Right renal cortex interstitium (tissue), 3 donors: ENCODE data around the gene SEC61A1. TPM values are rescaled to one million over a fixed set of nuclear protein-coding genes. Genes with fewer than 3 reads are reported as not detected.

Experiments
- DNase-seq, 3 donors: peaks; one replicate each; pipeline ENCODE4 v3.0.0-alpha.2; 2013; ENCODE audit warnings: low read depth in 3 of 3, low spot score in 2 of 3
- polyA plus RNA-seq, 3 donors: library from polyadenylated mRNA; unstranded; fragments of 120-200 nt; gene quantifications; one replicate each; pipeline ENCODE4 v1.2.1, GENCODE V29; 2013; ENCODE audit not compliant: insufficient read length in 3 of 3

The SEC61A1 gene
- polyA plus RNA-seq, 3 donors: 169 to 176 (median 173) TPM

DNA sequence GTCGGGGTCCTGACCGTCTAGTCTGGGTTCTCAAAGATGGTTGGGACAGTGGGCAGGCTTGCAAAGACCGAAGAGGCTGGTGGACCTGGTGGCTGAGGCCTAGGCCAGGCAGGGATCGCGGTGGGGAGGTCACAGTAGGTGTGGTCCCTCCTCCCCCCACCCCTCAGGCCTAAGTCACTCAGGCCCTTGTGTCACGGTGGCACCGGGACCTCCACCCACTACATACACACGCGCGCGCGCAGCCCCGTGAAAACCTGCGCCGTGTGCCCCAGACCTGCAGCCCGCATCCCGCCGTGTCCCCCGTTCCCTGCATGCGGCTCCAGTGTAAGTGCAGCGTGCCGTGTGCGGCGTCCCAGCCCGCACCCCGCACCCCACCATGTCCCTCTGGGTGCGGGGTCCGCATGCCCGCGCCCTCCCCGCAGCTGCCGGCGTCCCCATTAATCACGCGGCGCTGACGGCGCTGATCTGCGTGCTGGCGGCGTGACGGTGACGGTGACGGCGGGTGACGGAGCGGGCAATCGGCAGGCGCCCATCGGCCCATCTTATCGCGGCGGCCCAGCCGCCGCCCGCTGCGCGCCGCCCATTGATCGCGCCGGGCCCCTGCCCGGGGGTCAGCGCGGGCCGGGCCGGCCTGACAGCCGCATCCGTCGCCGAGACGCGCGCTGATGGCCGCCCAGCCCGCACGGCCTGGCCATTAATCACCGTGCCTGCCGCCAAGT is 24.4 kb downstream of the SEC61A1 start:
- DNase-seq: no peak

DNA sequence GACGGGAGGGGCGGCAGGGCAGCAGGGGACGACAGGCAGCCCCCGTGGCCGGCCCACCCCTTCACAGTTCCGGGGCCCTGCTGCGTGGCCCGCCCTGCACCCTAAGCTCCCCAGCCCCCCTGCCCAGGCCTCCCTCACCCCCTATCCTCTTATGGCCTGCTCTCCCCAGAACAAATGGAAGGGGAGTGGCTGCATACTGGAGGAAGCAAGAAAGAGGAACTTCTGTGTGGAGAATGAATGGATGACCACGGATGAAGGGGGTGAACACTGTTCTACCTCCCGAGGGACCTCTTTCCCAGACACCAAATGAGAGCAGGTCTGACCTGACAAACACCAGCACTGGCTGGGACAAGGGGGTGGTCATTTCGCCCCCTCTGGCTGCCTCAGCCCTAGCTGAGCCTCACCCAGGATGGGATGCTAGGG is 25.0 kb downstream of the SEC61A1 start:
- no peak for DNase-seq

DNA sequence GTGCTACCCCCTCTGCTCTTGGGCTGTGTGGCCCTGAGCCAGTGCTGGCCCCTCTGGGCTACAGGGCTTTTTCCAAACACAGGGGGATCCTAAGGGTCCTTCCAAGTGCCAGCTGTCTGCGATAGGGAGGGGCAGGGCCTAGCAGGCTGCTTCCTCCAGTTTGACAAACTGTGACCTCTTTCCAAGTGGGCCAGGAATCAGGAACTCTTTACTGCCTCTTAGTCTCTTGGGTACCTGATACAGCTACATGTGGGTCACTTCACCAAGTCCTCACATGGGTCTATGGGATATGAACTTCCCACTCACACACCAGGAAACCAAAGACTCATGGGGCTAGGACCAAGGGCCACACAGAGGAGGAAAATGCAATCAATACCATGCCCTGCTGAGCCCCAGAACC is 25.4 kb downstream of the SEC61A1 start:
- no peak for DNase-seq

DNA sequence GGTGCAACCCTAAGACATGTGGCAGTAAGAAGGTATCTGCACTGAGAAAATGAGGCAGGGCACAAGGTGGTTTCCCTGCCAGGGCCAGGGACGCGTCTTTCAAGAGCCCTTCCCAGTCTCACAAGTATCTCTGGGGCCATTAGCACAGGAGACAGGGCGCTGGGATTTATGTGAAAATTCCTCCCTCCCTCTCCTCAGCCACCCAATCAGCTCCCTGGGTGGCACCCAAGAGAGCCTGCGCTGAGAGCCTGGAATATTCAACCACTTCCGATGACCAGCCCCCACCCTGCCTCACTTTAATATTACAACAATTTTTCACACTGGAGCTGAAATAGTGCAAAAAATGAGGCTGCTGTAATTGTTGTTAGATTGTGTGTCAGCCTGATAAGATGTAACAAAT is 26.1 kb downstream of the SEC61A1 start:
- DNase-seq: no peak

DNA sequence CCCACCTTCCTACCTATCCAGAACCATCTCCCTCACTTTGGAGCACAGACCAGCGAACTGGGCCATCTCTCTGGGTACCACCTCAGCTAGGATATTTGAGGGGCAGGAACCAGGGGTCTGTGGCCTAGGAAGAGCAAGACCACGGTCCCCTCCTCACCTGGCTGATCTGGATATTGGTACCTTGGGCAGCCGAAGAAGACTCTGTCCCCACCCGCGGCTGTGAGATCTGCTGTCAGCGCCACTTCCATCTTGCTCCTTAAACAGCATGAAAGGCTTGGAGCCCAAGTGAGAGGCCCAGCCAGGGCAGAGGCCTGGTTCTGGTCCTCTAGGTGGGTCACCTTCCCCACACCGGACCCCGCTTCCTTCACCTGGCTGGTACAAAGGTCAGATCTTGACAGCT is 26.6 kb downstream of the SEC61A1 start:
- no peak for DNase-seq

DNA sequence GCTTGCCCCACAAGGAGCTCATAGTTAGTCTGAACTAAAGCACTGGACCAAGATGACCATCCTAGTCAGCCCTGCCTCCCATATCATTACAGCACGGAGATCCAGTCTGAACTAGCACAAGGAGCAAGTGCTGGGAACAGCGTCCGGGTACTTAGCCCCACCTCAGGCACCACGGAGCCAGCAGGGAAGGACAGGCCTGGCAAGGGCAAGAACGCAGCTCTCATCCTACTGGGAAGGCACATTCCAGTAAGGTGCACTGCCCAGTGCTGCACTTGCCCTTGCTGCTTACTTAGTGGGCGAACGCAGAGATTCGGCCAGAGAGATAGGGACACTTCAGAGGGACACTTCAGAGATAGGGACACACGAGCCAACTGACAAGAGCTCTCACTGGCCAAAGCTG is 27.6 kb downstream of the SEC61A1 start:
- no peak for DNase-seq

DNA sequence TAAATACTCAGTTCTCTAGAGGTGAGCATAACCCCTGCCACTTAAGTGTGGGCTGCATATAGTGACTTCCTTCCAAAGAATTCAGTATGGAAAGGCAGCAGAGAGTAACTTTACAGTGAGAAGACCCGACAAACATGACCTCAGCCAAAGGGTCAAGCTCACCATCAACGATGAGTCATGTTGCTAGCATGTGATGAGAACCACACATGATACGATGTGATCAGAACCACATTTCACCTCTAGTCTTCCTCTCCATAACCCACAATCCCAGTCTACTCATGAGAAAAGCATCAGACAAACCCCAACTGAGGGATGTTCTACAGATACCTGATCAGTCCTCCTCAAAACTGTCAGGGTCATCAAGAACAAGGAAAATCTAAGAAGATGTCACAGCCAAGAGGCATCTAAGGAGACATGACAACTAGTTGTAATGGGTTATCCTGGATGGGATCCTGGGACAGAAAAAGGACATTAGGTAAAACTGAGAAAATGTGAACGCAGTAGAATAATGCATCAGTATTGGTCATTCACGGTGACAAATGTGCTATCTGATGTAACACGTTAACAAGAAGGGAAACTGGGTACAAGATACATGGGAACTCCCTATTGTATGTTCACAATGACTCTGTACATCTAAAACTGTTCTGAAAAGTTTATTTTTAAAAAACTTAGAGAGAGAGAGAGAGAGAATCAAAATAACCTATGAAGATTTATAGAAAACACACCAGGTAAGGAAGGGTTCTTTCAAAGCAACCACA is 28.3 kb downstream of the SEC61A1 start:
- DNase-seq: no peak

DNA sequence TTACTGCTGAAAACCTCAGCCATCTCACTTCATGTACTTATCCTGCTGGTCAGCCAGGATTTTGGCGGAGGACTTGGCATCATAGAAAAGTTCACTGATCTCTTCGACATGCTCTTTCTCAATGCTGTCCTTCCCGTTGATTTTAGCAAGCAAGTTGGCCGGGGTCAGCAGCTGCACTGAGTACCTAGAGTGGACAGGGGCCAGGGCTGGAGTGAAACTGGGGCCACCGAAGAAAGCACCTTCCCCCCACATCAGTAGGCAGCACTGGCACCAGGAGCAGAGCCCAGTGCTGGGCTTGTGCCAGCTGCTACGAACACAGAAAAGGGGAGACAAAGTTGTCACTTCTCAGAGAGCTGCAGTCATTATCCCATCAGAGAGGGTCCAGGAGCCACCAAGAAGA is 29.0 kb downstream of the SEC61A1 start:
- no peak for DNase-seq

DNA sequence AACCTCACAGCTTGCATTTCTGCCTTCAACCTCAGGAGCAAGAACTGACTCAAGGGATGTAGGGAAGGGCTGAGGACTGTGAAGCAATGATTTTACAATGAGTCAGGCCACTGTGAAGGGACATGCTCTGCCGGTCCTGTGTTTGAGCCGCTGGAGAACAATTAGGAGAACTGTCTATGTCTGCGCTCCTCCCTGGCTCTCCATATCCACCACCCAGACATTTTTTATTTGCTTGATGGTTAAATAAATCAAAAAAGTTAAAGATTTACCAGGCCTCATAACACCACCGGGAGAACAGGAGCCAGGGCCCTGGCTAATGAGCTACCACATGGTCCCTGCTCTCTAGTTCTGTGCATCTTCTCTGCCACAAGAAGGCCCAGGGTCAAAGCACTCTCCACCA is 29.6 kb downstream of the SEC61A1 start:
- no peak for DNase-seq

DNA sequence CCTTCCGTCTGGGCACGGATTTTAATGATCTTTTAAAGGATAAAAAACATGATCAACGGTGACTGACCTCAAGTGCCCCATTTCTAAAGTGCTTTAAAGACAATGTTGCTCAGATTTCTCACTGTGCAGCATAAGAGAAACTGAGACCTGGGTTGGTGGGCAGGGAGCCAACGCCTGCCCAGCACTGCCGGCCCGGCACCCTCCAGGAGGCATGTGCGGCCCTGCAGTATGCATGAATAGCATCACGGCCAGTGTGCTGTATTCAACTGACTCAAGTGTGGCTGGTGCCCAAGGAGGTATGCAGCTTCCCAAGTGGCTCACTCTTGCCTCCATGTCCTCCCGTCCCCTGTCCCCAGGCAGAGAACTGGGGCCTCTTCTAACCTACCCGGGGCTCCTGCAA is 30.3 kb downstream of the SEC61A1 start:
- DNase-seq: no peak

DNA sequence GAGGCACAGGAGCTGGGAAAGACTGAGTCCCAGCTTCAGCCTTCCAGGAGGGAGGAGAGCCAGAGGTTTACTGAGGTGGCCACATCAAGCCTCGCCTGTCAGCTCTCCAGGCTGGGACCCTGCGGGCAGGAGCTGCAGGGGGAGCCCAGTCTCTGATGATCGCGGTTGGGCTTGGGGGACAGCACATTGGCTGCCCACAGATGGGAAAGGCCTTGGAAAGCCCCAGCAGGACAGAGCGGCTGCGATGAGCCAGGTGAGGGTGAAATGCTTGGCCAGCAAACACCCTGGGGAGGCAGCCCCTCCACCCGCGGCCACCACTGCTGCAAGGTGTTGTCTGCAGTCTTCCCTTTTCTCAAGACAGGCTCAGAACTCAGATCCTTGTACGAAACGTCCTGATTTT is 31.2 kb downstream of the SEC61A1 start:
- no peak for DNase-seq

DNA sequence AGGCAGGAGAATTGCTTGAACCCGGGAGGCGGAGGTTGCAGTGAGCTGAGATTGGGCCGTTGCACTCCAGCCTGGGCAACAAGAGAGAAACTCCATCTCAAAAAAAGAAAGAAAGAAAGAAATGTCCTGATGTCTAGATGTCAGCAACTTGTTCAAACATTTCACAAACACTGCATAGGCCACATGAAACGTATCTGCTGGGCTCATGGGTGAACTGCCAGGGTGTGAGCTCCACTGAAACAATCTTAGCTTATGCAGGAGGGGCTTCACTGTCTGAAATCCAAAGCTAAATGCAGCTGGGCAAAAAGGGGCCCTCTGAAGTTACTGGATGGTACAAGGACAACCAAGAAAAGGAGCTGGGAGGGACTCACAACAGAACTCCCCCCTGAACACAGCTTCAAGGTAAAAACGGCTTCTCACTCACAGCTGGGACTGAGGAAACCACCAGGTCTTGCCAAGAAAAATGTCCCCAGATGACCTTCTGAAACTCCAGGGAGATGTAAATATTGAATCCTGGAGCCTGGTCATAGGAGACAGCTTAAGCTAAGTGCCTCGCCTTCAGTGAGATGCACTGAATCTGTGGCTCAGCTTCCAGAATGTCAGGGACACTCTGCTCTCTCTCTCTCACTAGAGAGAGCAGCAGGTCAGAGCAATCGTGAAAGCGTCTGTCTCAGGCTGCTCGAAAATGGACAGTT is 31.9 kb downstream of the SEC61A1 start:
- DNase-seq: no peak

DNA sequence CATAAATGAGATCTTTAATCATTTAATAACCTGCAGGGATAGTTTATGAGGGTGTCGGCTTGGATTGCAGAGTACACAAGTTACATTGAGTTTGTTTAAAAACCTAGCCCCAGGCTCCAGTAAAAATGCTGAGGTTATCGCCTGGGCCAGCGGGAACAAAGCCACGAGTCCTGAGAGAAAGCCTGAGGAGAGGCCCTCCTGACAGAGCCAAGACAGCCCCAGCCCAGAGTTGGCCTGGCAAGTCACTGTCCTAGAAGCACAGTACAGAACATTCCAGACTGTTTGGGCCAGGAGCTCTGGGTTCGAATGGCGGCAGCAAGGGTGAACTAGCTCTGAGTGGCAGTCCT is 32.4 kb downstream of the SEC61A1 start:
- no peak for DNase-seq

DNA sequence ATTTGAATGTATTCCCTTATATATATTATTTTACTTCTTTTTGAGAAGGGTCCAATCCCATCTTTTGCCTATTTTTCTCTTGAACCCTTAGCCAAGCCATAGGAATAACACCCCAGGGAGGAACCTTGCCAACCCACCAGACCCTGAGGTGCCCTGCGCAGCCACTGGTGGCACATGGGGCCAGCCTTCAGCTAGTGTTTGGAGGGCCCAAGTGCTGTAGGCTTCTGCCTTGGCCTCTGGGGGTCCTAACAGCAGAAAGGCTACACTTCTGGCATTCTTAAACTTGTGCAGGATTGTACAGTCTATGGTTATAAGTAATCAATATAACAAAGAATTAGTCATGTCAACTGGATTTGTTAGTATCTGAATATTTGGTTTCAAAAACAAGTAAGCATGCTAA is 36.9 kb downstream of the SEC61A1 start:
- DNase-seq: no peak

DNA sequence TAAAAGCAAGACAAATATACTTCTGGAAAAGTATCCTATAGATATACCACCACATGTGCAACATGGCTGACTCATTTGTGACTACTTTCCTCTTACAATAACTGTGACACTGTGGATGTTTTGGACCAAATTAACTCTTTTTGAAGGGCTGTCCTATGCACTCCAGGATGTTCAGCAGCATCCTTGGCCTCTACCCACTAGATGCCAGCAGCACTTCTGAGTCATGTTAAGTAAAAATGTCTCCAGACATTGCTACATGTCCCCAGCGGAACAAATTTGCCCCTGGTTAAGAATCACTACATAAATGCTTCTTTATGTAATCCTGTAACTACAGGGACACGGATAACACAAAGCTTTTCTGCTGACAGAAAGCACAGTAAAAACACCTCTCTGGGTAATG is 39.3 kb downstream of the SEC61A1 start:
- DNase-seq: no peak

DNA sequence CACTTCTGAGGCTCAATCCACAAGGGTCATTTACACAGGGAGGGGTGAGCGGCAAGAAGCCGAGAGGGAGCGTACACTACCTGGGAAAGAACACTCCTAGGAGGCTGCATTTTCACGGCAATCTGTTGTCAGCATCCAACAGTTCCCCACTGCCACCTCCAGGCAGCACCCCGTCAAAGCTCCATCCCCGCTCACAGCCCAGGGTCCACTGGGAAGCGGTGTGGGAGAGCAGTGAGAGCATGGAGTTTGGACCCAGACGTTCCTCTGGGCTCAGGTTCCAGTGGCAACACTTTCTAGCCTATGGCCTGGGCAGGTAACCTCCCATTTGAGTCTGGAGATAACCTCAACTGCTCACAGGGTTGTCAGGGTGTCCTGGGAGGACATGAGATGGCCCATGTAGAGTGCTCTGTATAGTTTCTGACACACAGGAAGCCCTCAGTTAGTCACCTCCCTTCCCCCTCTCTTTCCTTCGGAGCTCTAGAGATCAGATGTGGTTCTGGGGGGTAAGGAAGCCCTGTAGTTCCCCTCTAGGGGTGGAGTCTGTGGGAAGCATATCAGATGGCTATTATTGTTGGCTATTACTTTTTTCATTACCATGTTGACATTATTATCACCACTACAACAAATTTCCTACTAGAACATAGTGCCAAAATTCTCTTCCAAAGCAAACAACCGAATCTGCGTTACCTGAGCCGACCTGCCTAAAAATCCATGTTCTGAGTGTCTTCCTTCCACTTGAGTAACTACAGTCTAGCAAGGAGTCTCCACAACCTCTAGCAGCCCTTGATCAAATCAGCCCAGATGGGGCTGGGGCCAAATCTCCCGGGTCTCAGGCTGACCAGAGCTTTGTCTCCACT is 42.3 kb downstream of the SEC61A1 start:
- DNase-seq: no peak

DNA sequence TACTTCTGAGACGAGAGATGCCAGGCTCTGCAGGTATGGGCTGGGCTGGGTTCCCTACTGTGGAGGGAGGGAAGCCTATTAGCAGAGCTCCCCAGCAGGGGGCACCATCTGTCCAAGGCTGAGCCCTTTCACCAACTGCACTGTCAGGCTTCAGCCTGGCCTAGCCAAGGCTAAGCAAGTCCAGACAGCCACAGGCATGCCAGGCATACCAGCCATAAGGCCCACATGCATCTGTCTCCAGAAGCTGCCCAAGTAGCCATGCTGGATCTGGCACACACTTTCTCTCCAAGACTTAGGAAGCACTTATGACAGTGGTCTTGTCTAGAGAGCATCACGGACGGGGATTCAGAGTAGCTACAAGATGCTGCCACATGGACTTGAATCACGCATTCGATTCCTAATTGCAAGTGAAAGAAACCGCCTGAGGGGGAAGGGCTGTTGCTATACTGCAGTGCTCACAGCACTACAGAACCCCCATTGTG is 43.0 kb downstream of the SEC61A1 start:
- peak in 1 of 3 donors; percentile 52 for DNase-seq

DNA sequence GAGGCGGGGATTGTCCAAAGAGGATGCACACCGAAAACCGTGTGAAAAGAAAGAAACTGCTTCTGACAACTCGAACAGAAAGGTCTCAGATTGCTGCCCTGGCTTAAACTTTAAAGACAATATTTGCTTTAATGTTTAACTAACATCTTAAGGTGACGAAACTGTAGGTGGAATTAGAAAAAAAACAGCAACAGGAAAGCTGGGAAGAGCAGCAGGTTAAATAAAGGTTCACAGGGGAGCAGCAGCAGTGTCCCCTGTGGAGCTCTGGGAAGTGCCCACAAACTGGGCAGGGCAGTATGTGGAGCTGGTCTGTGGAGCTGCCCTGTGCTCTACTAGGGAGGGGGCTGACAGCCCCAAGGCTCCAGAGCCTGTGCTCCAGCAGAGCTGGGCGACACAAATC is 46.0 kb downstream of the SEC61A1 start:
- DNase-seq: no peak

DNA sequence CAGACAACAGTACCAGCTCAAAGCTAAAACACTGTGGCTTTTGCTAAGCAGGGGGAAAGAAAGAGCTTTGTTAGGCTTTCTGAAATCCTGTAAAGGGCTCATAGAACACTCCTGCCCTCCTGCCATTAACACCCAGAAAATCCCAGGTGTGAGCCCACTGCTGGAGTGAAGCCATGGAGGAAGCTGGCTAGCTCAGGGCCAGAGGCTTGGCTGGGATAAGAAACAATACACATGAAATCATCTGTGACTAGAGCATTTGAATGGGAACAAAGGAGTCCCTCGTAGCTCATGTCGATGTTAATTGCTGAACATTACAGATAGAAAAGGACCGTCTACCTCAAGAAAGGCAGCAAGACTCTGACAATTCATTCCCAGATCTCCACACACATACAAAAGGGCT is 47.9 kb downstream of the SEC61A1 start:
- DNase-seq: no peak

DNA sequence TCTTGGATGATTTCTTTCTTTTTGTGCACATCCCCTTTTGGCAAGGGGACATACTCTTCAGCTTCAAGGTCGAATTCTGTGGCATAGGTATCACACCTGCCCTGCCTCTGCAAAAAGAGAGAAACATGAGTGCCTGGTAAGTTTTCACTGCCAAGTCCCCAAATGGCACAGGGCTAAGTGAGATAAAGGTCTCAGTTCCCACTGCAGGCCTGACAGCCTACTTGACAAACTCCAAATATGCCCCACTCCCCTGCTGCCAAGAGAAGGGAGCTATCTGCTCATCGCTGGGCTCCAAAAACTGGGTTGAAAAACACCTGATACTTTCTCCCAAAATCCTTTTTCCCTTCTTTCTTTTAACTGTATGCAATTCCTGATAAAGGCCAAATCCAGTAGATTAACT is 48.4 kb downstream of the SEC61A1 start:
- DNase-seq: no peak

DNA sequence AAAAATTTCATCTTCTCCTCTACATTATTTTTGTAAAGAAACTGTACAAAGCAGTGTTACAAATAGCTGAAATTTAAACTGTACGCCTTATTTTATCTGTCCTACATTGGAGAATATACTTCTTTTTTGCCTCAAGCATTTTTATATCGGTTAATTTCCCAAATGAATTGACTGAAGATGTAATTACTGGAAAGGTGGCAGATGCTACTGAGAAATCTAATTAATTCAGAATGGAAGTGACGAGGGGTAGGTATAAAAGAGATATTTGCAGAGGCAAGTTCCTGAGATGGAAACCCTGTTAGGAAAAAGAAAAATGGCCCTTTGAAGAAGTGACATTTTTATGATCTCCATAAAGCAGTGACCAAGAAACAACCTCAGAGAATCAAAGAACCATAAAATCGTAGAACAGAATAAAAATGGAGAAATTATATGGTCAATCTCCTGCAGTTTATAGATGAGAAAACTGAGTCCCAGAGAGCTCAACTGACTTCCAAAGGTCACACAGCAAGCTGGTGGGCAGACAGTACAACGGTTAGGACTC is 51.0 kb downstream of the SEC61A1 start:
- DNase-seq: no peak
